Hindlimb muscle (tissue), 1 donor: ENCODE measurements around the gene CKAP5. TPM values are rescaled to one million over a fixed set of nuclear protein-coding genes. Genes with fewer than 3 reads are reported as not detected.
A peak's percentile ranks its signal among the peaks of the same experiment; 100 is the strongest.

ENCODE experiments used
- DNase-seq: peaks from one replicate; pipeline ENCODE4 v3.0.0-alpha.2; 2013
- polyA plus RNA-seq: library from polyadenylated mRNA; unstranded; fragments of 120-200 nt; gene quantifications from one replicate; pipeline ENCODE4 v1.2.1, GENCODE V29; 2013; ENCODE audit not compliant: insufficient read length

Gene CKAP5
- 47.7 TPM for polyA plus RNA-seq

DNA sequence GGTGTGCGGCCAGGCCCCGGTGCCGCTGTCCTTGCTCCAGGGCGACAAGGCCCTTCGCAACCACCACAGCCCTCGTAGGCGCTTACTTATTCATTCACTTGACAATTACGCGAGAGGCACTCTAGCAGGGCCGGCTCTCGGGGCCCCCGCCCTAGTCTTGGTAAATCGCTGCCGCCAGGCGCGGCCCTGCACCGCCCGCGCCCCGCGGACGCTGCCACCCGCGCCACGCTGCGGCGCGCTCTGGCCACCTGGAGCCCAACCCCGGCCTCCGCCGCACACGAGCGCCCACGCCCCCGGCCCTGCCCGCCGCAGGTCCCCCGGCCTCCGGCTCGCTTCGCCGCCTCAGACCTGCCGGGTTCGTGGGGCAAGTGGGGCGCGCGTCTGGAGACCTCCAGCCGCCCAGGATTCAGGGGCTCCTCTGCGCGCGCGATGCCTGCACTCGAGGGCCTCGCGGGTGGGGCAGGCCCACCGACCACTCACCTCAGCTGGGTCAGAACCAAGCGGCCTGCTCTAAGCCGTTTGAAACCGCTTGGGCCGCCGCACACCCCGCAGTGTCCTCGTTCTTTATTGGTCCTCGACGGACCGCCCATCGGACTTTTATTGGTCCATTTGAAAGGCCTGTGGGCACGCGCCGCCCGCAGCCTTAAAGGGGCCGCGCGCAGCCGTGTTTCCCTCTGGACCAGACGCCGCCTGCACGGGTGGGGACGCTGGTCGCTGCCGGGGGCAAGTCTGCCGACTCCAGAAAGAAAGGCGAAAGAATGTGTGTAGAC is at the start of gene CKAP5:
CKAP5 (minus strand) TSS at position 541 of the 770 bp plus-strand sequence. CDS start 25,049 bp downstream, outside the sequence.
- DNase-seq = peak; percentile 92

DNA sequence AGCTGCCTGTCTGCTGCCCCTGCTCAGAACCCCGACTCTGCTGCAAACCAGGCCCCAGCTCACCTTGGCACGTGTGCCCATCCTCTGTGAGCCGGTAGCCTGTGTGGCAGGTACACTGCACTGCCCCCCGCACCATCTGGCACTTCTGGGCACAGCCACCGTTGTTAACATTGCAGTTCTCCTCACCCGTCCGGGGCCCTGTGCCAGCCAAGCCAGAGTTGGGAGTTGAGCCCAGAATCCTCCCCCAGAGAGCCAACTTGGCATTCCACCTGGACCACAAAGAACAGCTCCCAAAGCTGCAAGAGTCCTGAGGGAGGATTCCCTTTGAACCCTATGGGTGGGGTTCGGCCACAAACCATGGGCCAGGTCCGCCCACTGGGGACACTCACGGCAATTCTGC is 49.7 kb upstream of the CKAP5 start:
- DNase-seq = no peak

DNA sequence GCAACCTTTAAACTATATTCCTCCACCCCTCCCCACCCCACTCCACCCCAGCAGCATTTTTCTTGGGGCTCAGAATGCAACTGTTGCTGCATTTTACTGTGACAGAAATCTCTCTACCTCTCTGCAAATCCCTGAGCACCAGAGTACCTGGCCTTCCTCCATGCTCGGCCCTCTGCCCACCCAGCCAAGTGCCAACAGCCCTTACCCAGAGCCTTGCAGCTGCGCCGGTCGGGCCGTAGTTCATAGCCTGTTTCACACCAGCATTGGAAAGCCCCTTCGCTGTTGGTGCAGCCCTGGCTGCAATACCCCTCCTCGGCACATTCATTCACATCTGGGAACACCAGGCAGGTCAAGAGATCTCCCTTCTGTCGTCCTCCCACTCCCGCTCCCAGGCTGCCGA is 48.9 kb upstream of the CKAP5 start:
- no peak for DNase-seq

DNA sequence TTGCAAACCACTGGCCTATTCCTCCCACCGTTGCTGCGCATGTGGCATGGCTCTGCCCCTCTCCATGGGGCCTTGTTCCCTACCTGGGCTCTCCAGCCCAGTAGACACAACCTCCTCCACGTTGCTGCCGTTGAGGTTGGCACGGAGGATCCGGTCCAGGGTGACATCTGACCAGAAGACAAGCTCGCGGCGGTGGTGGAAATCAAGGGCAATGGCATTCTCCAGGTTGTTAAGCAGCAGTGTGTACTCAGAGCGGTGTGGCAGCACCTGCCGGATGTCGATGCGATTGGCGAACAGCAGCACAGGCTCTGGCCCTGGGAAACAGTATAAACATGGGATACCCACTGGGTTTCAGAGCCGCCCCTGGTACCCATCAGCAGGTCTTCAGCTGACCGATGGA is 48.4 kb upstream of the CKAP5 start:
- no peak for DNase-seq

DNA sequence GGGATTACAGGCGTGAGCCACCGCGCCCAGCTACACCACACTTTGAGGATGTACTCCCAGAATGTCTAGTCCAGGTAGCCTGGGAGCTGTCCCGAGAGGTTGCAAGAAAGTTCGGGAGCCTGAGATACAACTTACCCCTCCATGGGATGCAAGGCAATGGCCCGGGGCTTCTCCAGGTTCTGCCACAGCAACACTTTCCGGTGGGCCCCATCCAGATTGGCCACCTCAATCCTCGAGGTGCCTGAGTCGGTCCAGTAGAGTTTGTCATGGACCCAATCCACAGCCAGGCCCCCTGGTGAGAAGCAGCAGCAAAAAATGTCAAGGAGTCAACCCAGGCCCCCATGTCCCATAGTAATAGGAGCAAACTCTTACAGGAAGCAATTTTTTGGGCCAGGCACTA is 46.8 kb upstream of the CKAP5 start:
- no peak for DNase-seq

DNA sequence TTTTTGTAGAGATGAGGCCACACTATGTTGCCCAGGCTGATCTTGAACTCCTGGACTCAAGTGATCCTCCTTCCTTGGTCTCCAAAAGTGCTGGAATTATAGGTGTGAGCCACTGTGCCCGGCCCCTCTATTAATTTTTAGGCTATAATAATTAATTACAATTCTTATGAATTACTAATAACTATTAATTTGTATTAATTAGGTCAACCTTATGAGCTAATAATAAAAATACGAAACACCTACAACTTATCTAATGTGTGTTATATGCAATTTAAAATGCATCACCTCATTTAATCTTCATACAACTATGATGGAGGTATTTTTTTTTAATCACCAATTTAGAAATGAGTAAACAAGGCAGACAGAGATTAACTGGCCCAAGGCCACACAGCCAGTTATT is 46.0 kb upstream of the CKAP5 start:
- no peak for DNase-seq

DNA sequence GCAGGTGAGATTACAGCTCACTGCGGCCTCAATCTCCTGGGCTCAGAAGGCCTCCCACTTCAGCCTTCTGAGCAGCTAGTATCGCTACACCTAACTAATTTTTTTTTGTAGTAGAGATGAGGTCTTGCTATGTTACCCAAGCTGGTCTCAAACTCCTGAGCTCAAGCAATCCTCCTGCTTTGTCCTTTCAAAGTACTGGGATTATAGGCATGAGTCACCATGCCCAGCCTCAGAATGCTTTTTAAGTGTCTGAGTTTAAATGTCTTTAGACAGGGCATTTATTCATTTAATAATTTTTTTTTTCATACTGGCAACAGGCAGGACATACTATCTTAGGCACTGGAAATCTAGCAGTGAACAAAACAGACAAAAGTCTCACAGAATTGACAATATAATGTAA is 44.6 kb upstream of the CKAP5 start:
- no peak for DNase-seq

DNA sequence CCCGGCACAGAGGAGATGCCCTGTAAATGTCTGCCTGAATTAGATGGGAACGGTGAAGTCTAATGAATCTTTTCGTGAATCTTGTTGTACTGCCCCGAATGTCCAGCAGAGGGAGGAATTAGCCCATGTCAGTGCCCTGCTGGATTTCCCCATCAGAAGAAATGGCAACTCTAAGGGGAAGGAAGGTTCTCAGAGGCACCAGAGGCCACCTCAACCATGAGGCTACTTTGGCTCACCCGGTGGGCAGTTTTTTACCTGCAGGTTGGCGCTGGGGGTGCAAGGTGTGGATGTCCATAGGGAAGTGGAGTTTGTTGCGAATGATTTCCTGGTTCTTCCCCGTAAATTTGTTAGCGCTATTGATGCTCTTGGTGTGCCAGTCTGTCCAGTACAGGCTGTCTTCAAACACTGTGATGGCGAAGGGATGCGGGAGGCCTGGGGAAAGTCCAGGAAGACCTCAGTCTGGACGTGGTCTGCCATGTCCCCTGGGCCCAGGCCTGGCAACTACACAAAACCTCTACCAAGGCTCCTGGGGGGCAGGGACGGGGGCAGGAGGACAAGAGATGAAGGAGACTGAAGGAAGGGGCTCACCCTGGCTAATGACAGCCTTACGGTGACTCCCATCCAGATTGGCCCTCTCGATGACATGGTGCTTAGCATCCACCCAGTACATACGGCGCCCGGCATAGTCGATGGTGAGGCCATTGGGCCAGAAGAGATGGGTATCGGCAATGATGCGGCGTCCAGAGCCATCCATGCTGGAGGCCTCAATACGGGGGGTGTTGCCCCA is 43.8 kb upstream of the CKAP5 start:
- peak; percentile 76 for DNase-seq

DNA sequence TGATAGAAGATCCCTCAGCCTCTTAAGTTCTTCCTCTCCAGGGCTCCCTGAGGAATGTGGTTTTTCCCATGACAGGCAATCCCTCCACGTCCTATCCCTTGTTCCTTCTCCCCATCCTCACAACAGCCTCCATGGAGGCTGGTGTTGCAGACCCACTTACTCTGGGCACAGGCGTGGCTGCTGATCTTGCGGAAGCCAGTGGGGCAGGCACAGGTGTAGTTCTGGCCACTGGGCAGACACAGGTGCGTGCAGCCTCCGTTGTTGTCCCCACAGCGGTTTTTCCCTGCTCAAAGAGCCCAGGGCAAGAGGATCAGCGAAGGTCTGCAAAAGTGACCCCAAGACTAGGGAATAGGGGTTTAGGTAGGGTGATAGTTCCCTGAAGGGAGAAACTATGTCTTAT is 43.2 kb upstream of the CKAP5 start:
- no peak for DNase-seq

DNA sequence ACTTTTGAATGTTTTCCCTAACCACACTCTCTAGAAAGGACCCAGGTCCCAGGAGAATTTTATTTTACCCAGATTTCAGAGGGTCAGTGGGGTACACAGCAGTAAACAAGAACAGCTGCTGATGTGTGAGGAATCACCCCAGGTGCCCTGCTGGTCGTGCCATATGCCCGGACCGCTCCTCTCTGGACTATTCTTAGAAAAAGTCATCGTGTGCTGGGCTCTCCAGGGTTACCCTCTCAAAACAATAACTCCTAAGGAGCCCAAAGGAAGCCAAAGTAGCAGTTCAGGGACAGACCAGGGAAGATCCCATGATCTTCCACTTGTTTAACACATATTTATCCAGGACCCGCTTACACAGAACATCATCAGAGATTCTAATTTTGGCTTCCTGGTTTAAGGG is 42.6 kb upstream of the CKAP5 start:
- no peak for DNase-seq

DNA sequence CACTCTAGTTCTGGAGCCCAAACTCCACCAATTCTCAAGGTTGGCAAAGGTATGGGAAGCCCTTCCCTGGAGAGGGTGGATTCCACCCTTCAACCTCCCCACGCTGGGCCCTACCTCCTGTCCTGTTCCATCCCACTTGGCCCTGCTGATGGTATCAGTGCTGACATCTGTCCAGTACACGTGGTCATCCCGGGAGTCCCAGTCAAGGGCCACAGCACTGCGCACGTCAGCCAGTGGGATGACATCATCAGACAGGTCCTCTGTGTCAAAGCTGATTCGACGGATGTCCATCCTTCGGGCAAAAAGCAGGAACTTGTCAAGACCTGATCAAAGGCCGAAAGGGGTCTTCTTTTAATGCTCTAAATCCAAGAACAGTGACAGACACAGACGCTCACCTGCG is 40.1 kb upstream of the CKAP5 start:
- DNase-seq = no peak

DNA sequence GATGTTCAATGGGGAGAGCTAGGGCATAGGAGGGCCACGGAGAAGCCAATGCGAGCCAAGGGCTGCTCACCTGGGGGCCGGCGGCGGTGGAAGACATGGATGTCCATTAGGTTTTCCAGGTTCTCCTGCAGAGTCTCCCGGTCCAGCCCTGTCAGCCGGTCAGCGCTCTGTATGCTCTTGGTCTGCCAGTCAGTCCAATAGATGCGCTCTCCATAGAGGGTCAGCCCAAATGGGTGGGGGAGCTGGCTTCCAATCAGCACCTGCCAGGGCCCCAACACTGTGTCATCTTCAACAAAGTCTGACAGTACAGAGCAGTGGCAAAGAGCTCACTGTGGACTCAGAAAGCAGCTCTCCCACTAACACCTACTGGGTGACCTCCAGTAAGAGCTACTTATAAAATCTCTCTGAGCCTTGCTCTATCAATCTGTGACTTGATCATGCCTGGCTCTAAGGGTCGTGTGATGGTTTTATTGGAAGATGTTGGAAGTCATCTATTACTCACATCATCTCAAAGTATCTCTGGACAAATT is 33.0 kb upstream of the CKAP5 start:
- DNase-seq = no peak

DNA sequence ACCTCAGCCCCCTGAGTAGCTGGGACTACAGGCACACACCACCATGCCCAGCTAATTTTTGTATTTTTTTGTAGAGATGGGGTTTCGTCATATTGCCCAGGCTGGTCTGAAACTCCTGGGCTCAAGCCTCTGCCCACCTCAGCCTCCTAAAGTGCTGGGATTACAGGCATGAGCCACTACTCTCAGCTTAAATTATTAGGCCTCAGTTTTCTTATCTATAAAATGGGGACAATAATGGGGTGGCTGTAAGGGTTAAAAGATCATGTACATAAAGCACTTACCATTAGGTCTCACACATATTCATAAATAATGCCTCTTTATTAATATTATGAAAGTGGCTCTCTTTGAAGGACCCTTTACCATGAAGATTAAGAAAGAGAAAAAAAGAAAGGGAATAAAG is 31.5 kb upstream of the CKAP5 start:
- no peak for DNase-seq

DNA sequence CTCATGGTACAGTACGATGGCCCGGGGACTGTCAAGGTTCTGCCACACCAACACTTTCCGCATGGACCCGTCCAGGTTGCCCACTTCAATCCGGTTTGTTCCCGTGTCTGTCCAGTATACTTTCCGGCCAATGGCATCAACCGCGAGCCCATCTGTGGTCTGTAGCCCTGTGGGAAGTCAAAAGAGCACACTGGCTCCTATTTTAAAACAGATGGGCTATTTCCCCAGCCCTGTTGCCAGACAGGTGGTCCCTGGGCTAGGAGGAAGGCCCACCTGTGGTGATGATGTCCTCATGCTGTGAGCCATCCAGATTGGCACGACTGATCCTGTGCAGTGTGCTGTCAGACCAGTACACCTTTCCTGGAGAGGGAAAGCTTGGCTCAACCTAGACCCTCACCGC is 30.4 kb upstream of the CKAP5 start:
- DNase-seq = no peak

DNA sequence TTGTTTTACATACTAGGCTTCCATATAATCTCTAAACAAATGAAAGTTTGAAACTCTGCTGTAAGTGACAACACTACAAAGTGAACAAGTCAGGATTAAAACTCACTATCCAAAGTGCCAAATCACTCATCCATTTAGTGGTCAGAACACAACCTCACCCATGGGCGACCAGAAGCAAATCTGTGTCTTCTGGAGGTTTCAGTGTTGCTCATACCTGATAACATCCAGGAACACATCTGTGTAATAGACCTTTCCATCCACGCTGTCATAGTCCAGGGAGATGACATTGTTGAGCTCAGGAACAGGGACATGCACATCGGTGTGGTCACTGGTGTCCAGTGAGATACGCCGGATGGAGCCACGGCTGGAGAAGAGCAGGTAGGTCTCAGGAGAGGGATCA is 28.5 kb upstream of the CKAP5 start:
- DNase-seq = no peak

DNA sequence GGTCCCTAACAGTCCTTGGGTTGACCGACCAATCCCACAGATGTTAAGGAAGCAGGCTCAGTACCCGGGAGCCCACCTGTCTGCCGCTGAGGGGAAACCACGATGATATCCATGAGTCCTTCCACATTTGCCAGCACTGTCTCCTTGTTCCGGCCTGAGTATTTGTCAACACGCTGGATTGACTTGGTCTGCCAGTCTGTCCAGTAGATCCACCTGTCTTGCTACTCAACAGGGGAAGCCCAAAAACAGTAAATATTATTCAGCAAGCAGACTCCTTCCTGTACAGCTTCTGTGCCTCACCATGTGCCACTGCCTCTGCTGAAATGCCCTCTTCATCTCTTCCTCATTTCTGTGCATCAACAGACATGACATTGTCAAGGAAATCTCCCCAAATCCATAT is 22.8 kb upstream of the CKAP5 start:
- no peak for DNase-seq

DNA sequence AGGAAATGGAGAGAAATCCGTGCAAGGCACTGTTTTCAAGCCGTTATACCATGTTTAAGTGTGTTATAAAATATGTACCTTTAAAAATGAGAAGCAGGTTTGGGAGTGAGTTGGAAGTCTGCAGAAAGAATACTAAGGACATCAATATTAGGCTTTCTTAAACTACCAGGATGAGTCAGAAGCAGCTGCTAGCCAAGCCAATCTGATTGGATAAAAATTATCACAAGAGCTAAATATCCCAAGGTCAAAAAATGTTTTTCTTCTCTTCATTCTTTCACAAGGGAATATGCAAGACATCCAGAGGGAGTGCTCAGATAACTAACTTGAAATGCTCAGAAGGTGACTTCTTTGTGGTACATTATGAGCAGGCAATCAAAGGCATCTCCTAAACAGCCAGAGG is 19.3 kb upstream of the CKAP5 start:
- no peak for DNase-seq

DNA sequence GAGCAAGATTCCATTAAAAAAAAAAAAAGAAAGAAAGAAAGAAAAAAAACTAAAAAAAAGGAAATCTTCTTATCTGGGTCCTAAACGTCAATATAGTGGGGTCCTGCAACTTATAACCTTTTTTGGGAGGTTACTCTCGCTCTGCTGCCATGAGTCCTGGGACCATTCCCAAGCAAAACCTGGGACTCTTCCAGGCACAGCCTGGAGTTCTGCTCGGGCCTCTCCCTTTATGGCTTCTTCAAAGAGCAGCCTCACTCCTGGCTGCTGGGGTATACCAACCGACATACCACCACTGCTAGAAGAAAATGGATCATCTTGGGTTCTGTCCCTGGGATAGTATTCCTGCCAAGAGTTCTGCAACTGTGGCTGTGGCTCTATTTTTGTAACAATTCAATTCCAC is 14.1 kb upstream of the CKAP5 start:
- no peak for DNase-seq

DNA sequence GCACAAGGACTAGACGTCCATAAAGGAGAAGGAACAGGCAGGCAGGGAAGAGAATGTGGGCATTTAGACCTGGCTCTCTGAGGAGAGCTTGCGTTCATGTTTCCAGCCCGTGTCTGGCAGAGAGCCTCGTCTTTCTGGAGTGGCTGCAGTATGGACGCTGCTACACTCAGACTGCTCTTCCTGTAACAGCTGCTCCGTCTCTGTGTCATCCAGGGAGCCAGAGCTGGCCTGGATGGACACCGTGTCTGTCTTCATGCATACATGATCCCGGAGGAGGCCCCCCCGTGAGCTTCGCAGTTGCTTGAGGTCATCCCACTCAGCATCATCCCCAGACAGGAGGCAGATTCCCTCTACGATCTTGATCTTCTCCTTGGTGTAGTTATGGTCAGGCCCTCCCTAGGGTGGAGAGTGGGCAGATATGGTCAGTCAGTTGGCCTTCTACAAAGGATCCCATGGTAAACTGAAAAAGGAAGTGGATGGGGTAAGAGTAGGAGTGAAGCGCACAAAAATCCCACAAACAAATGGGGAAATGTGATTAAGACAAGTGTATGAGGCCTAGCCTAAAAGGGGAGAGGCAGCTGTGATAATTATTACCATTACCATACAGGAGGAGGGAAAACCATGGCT is 13.0 kb upstream of the CKAP5 start:
- no peak for DNase-seq

DNA sequence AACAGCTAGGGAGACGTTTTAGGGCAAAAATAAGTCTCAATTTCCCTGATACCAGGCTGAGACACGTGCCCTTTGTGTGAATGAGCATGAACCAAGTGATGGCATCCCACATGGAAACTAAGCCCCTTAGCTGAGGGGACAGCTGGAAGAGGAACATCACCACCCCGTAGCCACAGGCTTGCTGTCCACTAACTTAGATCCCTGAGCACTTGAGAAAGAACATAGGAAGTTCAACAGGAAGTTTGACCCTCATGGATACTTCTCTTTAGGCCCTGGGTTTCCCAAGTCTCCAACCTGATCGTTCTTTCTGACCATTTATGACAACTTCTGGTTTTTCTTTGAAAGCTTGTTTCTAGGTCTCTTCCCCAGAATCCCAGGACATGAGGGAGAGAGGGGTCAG is 11.6 kb upstream of the CKAP5 start:
- no peak for DNase-seq

DNA sequence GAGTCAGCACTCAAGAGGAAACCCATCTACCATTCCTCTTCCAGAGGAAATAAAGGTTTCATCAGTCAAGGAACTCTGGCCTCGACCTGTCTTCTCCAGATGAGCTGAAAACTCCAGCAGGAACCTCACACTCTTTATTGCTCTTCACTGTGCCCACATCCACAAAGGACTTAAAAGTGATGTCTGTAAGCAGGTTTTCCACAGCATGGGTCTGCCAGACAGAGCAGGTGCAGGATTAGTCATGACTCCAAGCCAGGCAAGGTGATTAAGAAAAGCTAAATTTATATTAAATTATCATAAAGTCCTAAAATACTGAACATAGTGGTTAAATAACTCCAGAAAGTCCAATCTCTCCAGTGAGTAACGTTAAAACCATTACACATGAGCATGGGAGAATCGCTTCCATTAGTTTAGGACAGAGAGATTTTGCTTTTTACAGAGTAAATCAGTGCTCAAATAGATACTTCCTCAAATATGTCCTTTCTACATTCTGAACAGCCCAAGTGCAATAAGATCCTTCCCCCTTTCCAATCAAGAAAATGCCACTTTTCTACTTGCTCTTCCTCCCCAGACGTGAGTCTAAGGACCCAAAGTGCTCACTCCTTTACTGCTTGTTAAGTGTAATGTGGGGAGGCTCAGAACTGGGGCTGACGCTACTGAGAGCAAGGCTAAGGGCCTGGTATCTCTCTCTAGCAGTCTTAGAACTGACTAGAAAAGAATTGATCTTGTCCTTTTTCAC is 10.7 kb upstream of the CKAP5 start:
- DNase-seq = no peak

DNA sequence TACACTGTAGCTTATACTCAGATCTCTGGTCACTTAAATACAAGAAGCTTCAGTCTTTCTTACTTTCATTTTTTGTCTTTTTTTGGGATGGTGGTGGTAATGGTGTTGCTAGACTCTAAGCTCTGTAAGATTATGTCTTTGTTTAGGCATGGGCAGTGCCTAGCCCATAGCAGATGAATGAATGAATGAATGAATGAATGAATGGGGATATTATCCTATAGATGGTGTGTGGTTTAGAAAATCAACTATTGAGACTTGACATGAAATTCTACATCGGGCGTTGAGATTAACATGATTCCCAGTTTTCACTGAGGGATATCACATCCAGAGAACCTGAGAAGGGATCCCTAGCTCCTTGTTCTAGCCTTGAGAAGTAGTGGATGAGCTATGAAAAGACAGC is 9.8 kb upstream of the CKAP5 start:
- no peak for DNase-seq

DNA sequence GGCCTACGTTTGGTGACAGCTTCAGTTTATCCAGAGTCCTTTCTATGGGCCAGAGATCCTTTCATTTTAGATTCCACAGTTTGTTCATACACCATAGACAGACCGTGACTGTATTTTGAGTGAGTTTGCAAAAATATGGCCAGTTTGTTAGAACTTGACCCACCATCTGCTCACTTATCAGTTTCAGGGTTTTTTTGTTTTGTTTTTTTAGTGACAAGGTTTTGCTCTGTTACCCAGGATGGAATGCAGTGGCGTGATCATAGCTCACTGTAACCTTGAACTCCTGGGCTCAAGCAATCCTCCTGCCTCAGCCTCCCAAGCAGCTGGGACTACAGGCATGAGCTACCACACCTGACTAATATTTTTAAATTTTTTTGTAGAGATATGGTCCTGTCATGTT is 9.1 kb upstream of the CKAP5 start:
- no peak for DNase-seq
